NCI-H187 treated with DMSO at 0.1 percent for 48 hours (cell line): Measurements from ENCODE around the gene PLXND1.
"Not testable (repeated sequence)": the region's sequence is repeated elsewhere in the genome, so short reads cannot be mapped to it uniquely, and the experiment has no call there.

Source experiments
- DNase-seq: peaks from one replicate; lab custom pipeline; 2025; lab: John Stamatoyannopoulos, UW

Gene PLXND1

DNA sequence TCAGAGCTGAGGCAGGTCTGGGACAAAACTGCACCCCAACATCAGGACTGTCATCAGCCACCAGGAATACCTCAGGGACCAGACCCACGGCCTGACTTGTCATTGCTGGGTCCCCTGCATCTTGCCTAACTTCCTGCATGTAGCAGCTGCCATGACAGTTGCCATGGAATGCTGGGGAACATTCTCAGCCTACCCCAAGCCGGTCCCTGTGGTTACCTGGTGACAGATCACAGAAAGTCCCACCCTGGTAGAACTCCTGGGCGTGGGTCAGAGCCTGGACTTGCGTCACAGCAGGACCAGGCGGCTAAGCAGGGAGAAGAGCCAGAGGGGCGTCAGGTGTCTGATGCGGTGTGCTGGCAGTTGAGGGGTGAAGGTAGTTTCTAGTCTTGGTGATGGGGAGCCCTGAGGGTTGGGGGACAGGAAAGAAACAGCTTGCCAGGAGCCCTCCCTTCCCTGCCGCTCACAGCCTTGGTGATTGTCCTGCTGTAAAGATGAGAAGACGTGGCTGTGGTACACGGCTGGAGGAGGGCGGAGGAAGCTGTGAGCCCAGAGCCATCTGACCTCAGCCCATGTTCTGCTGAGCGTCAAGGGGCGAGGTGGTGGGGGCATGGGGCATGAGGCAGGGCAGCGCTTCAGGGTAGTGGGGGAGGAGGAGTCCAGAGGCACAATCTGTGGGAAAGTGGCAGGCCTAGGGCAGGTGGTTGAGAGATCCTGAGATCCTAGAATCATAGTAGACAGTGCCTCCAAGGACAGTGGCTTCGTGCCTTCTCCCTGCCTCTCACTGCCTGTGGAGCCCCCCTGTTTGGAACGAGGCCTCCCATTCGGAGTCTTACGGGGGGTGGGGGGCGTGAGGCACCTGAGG is 58.1 kb downstream of the PLXND1 start:
- no peak for DNase-seq

- DNase-seq: no peak
Observed at GRCh38 chr3:129547241-129547640, 59.2 kb downstream of the PLXND1 start.

- not testable (repeated sequence) for DNase-seq
Observed at GRCh38 chr3:129545951-129546350, 60.5 kb downstream of the PLXND1 start.

GRCh38 chr3:129543999-129544398 is 62.5 kb downstream of the PLXND1 start:
- no peak for DNase-seq

- no peak for DNase-seq
Observed at GRCh38 chr3:129543156-129543790, 63.2 kb downstream of the PLXND1 start, which contains the start of gene H1-8. H1-8 (plus strand) TSS chr3:129543175; CDS start chr3:129543219, 44 bp downstream.

- no peak for DNase-seq
Observed at GRCh38 chr3:129542747-129543146, 63.7 kb downstream of the PLXND1 start.

DNA sequence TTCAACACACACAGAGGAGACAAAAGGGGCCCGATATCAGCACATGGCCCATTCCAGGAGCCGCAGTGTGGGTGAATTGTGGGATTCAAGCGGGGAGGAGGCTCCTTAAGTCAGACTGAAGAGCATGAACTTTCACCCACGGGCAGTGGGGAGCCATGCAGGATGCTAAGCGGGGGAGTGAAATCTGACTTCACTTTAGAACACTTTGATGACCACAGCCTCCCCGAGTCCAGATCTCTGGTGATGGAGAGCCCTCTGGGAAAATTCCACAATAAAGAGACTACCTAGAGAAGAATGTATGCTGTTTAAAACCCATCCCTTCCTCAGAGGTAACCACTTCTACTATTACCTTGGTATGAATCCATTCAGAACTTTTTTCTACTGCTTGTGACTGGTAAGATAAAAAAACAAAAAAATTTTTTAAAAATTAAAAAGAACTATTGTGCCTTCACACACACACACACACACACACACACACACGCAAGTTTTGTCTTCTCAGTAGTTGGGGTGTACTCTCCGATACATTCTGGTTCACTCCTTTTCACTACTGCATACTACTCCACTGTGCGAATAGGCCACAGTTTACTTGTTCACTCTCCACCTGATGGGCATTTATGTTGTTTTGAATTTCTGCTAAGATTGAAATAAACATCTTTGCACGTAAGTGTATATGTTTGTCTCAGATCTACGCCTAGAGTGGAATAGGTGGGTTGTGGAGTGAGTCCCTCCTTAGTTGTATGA is 65.5 kb downstream of the PLXND1 start:
- no peak for DNase-seq

DNA sequence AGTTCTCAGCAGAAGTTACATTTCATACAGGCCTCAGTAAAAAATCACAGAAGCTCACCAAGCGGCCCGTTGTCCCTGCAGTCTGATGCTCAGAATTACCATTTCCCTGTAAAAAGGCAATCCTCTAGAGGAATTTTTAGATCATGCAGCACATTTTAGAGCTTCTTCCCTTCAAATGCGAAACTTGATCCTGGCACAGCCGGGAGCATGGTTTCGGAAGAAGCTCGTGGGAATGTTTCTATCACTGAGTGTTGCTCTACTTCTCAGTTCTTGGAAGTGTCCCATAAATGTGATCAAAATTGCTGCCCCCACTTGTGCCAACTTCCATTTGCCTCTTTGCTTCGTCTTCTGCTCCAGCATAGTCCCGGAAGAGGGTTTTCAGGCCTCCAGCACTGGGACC is 67.3 kb downstream of the PLXND1 start:
- no peak for DNase-seq

GRCh38 chr3:129536804-129537203 is 69.7 kb downstream of the PLXND1 start:
- no peak for DNase-seq

GRCh38 chr3:129536374-129536667 is 70.2 kb downstream of the PLXND1 start:
- DNase-seq: no peak

DNA sequence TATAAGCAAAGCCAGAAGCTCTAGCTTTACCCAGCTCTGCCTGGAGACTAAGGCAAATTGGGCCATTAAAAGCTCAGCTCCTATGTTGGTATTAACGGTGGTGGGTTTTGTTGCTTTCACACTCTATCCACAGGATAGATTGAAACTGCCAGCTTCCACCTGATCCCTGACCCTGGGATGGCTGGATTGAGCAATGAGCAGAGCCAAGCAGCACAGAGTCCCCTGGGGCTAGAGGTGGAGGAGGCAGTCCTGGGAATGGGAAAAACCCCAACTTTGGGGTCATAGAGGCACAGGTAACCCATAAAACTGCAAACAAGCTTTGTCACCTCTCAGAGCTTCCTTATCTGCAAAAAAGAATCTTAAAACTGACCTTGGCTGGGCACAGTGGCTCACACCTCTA is 71.4 kb downstream of the PLXND1 start:
- no peak for DNase-seq

DNA sequence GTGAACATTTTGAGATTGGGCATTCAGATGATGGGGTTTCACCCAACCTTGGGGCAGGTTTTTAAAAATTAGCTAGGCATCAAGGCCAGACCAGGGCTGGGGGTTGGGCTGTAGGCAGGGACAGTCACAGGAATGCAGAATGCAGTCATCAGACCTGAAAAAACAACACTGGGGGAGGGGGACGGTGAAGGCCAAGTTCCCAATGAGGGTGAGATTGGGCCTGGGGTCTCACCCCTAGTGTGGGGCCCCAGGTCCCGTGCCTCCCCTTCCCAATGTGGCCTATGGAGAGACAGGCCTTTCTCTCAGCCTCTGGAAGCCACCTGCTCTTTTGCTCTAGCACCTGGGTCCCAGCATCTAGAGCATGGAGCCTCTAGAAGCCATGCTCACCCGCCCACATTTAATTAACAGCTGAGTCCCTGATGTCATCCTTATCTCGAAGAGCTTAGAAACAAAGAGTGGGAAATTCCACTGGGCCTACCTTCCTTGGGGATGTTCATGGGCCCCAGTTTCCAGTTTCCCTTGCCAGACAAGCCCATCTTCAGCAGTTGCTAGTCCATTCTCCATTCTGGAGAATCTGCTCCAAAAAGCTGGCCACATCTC is 71.9 kb downstream of the PLXND1 start:
- DNase-seq: no peak

DNA sequence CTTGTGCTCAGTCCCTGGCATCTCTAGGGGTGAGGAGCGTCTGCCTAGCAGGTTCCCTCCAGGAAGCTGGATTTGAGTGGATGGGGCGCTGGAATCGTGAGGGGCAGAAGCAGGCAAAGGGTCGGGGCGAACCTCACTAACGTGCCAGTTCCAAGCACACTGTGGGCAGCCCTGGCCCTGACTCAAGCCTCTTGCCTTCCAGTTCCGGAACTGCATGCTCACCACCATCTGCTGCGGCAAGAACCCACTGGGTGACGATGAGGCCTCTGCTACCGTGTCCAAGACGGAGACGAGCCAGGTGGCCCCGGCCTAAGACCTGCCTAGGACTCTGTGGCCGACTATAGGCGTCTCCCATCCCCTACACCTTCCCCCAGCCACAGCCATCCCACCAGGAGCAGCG is 73.1 kb downstream of the PLXND1 start:
- DNase-seq: no peak

GRCh38 chr3:129532261-129532660 is 74.2 kb downstream of the PLXND1 start:
- DNase-seq: no peak

GRCh38 chr3:129531699-129532098 is 74.8 kb downstream of the PLXND1 start:
- no peak for DNase-seq

GRCh38 chr3:129530821-129531220 is 75.7 kb downstream of the PLXND1 start:
- no peak for DNase-seq

DNA sequence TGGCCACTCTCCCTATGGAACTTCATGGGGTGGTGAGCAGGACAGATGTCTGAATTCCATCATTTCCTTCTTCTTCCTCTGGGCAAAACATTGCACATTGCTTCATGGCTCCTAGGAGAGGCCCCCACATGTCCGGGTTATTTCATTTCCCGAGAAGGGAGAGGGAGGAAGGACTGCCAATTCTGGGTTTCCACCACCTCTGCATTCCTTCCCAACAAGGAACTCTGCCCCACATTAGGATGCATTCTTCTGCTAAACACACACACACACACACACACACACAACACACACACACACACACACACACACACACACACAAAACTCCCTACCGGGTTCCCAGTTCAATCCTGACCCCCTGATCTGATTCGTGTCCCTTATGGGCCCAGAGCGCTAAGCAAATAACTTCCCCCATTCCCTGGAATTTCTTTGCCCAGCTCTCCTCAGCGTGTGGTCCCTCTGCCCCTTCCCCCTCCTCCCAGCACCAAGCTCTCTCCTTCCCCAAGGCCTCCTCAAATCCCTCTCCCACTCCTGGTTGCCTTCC is 76.2 kb downstream of the PLXND1 start:
- no peak for DNase-seq

DNA sequence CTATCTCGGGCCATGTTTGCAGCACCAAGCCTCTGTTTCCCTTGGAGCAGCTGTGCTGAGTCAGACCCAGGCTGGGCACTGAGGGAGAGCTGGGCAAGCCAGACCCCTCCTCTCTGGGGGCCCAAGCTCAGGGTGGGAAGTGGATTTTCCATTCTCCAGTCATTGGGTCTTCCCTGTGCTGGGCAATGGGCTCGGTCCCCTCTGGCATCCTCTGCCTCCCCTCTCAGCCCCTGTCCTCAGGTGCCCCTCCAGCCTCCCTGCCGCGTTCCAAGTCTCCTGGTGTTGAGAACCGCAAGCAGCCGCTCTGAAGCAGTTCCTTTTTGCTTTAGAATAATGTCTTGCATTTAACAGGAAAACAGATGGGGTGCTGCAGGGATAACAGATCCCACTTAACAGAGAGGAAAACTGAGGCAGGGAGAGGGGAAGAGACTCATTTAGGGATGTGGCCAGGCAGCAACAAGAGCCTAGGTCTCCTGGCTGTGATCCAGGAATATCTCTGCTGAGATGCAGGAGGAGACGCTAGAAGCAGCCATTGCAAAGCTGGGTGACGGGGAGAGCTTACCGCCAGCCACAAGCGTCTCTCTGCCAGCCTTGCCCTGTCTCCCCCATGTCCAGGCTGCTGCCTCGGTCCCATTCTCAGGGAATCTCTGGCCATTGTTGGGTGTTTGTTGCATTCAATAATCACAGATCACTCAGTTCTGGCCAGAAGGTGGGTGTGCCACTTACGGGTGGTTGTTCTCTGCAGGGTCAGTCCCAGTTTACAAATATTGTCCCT is 76.9 kb downstream of the PLXND1 start:
- DNase-seq: no peak

DNA sequence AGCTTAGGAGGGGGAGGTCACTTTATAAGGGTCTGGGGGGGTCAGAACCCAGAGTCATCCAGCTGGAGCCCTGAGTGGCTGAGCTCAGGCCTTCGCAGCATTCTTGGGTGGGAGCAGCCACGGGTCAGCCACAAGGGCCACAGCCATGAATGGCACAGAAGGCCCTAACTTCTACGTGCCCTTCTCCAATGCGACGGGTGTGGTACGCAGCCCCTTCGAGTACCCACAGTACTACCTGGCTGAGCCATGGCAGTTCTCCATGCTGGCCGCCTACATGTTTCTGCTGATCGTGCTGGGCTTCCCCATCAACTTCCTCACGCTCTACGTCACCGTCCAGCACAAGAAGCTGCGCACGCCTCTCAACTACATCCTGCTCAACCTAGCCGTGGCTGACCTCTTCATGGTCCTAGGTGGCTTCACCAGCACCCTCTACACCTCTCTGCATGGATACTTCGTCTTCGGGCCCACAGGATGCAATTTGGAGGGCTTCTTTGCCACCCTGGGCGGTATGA is 77.8 kb downstream of the PLXND1 start, which contains the start of gene RHO:
TSS of gene RHO (plus strand) at position 51 of the 512 bp plus-strand sequence. CDS start at position 146, 95 bp downstream.
- DNase-seq: no peak

DNA sequence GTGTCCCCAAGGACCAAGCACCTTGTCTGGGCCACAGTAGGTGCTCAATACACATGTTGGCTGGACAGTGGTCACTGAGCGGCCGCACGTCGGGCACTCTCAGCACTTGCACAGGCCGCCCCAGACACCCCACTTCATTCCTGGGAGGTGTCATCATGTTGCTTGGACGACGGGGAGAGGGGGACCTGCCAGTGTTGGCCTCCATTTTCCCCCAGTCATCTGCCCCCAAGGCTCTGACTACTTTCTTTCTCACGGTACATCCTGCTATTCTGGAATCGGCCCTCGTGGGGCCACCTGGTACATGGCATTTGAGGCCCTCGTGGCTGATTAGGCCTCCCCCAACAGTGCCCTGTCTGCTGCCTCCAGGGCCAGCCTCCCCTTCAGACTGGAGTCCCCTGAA is 79.2 kb downstream of the PLXND1 start:
- no peak for DNase-seq
